OCI-LY7 (cell line): ENCODE data around the gene TREML2.

ENCODE experiments used
- CTCF ChIP-seq: fragments of 200-600 bp; sonication (generic); conservative IDR thresholded peaks from 2 replicates; pipeline ENCODE4 v1.5.1; 2014; ENCODE audit warnings: mild to moderate bottlenecking, antibody characterized with exemption, low read length, moderate library complexity, mixed read lengths
- EZH2phosphoT487 ChIP-seq: fragments of 200-600 bp; sonication (generic); IDR thresholded peaks from 2 replicates; pipeline ENCODE4 v1.6.1; 2018; ENCODE audit warnings: low read depth, borderline replicate concordance, mild to moderate bottlenecking, mixed run types, antibody characterized with exemption, low read length, moderate library complexity, mixed read lengths

- no peak for TF ChIP-seq EZH2phosphoT487
- no peak for TF ChIP-seq CTCF
Observed at GRCh38 chr6:41222513-41222912, 21.6 kb upstream of the TREML2 start.
